GM23338 (cell line): ENCODE measurements around the gene AOPEP. TPM values are rescaled to one million over a fixed set of nuclear protein-coding genes. Genes with fewer than 3 reads are reported as not detected.

ENCODE experiments used
- ATAC-seq: fragments of 200-7000 bp; cut with Tn5 transposase; 3 replicates; pipeline ENCODE4 v1.9.1; 2020
- DNase-seq: peaks from one replicate; pipeline ENCODE4 v3.0.0-alpha.2; 2015; ENCODE audit warnings: low spot score
- H2AFZ ChIP-seq: fragments of 200-600 bp; sonication (generic); 2 replicates; pipeline ENCODE4 v1.8.0; 2016; ENCODE audit warnings: antibody characterized with exemption, mild to moderate bottlenecking, moderate library complexity
- H3F3A ChIP-seq: fragments of 200-600 bp; sonication (generic); replicated peaks from 2 replicates; pipeline ENCODE4 v1.8.0; 2017; ENCODE audit warnings: antibody characterized with exemption, mixed run types, low read depth
- H3K27ac ChIP-seq: fragments of 200-600 bp; sonication (generic); 2 replicates; pipeline ENCODE4 v1.6.1; 2016; ENCODE audit warnings: low read depth
- H3K27me3 ChIP-seq: fragments of 200-600 bp; sonication (generic); 2 replicates; pipeline ENCODE4 v1.8.0; 2016; ENCODE audit warnings: mild to moderate bottlenecking, mixed run types, moderate library complexity; ENCODE audit not compliant: insufficient read depth
- H3K36me3 ChIP-seq: fragments of 200-600 bp; sonication (generic); 2 replicates; pipeline ENCODE4 v1.8.0; 2016; ENCODE audit warnings: mild to moderate bottlenecking; ENCODE audit not compliant: insufficient read depth
- H3K4me1 ChIP-seq: fragments of 200-600 bp; sonication (generic); 2 replicates; pipeline ENCODE4 v1.8.0; 2016; ENCODE audit warnings: mild to moderate bottlenecking, moderate library complexity; ENCODE audit not compliant: insufficient read depth
- H3K4me2 ChIP-seq: fragments of 200-600 bp; sonication (generic); 2 replicates; pipeline ENCODE4 v1.7.1; 2017; ENCODE audit warnings: mixed run types
- H3K4me3 ChIP-seq: fragments of 200-600 bp; sonication (generic); 2 replicates; pipeline ENCODE4 v1.6.1; 2016; ENCODE audit warnings: mixed run types
- H3K79me2 ChIP-seq: fragments of 200-600 bp; sonication (generic); replicated peaks from 2 replicates; pipeline ENCODE4 v1.8.0; 2017; ENCODE audit warnings: mild to moderate bottlenecking; ENCODE audit not compliant: insufficient read depth
- H3K9me2 ChIP-seq: fragments of 200-600 bp; sonication (generic); 2 replicates; pipeline ENCODE4 v1.8.0; 2017; ENCODE audit not compliant: insufficient read depth
- H4K20me1 ChIP-seq: fragments of 200-600 bp; sonication (generic); replicated peaks from 2 replicates; pipeline ENCODE4 v1.8.0; 2017; ENCODE audit warnings: mild to moderate bottlenecking; ENCODE audit not compliant: insufficient read depth
- H3K27ac Mint-ChIP-seq: 2 replicates; pipeline ENCODE4 v1.8.0; 2020; ENCODE audit warnings: inconsistent platforms, mild to moderate bottlenecking, moderate library complexity, mixed read lengths
- H3K27me3 Mint-ChIP-seq: 3 replicates; pipeline ENCODE4 v1.8.0; 2022; ENCODE audit warnings: low read depth, mild to moderate bottlenecking, moderate library complexity, mixed read lengths, inconsistent platforms; ENCODE audit not compliant: insufficient read depth, poor library complexity
- H3K36me3 Mint-ChIP-seq: 3 replicates; pipeline ENCODE4 v1.8.0; 2021; ENCODE audit warnings: low read depth, mild to moderate bottlenecking, inconsistent platforms, moderate library complexity, mixed read lengths
- H3K4me1 Mint-ChIP-seq: 3 replicates; pipeline ENCODE4 v1.8.0; 2020; ENCODE audit warnings: mild to moderate bottlenecking, inconsistent platforms, mixed read lengths
- H3K4me3 Mint-ChIP-seq: 3 replicates; pipeline ENCODE4 v1.8.0; 2021; ENCODE audit warnings: moderate library complexity, mild to moderate bottlenecking, inconsistent platforms, mixed read lengths
- H3K9me3 Mint-ChIP-seq: 3 replicates; pipeline ENCODE4 v1.8.0; 2020; ENCODE audit warnings: moderate library complexity, mild to moderate bottlenecking, inconsistent platforms, mixed read lengths
- CREB1 ChIP-seq: fragments of 250-450 bp; sonication (Bioruptor Pico); IDR thresholded peaks from 2 replicates; pipeline ENCODE4 v1.5.0; 2020; ENCODE audit warnings: low read depth, mild to moderate bottlenecking, moderate library complexity
- EZH2 ChIP-seq: fragments of 200-600 bp; sonication (generic); IDR thresholded peaks from one replicate; pipeline ENCODE4 v1.8.0; 2017; ENCODE audit warnings: antibody characterized with exemption, mild to moderate bottlenecking, low read depth; ENCODE audit not compliant: unreplicated experiment
- EZH2phosphoT487 ChIP-seq: fragments of 200-600 bp; sonication (generic); IDR thresholded peaks from one replicate; pipeline ENCODE4 v1.8.1; 2018; ENCODE audit warnings: antibody characterized with exemption; ENCODE audit not compliant: unreplicated experiment
- JUNB ChIP-seq: IDR thresholded peaks from one replicate; pipeline ENCODE4 v1.6.1; 2016; ENCODE audit warnings: antibody characterized with exemption; ENCODE audit not compliant: unreplicated experiment
- NANOG ChIP-seq: IDR thresholded peaks from 2 replicates; pipeline ENCODE4 v1.6.1; 2016; ENCODE audit warnings: antibody characterized with exemption, borderline replicate concordance
- POLR2AphosphoS5 ChIP-seq: IDR thresholded peaks from 2 replicates; pipeline ENCODE4 v1.6.1; 2016; ENCODE audit warnings: antibody characterized with exemption, low read depth
- STAT1 ChIP-seq: IDR thresholded peaks from one replicate; pipeline ENCODE4 v1.6.1; 2016; ENCODE audit warnings: antibody characterized with exemption; ENCODE audit not compliant: unreplicated experiment
- ZNF114 ChIP-seq: fragments of 250-450 bp; sonication (Bioruptor Pico); IDR thresholded peaks from 2 replicates; pipeline ENCODE4 v1.5.0; 2020; ENCODE audit warnings: mild to moderate bottlenecking, moderate library complexity
- ZNF331 ChIP-seq: fragments of 250-450 bp; sonication (Bioruptor Pico); IDR thresholded peaks from 2 replicates; pipeline ENCODE4 v1.5.0; 2020; ENCODE audit warnings: low read depth, mild to moderate bottlenecking, moderate library complexity
- polyA plus RNA-seq: library from polyadenylated mRNA; unstranded; fragments of >200 nt; fragmentation: Nextera tagmentation; extraction: Ambion mirVana; gene quantifications from 2 replicates; pipeline ENCODE4 v1.2.1, GENCODE V29; 2016
- total RNA-seq: library from RNA; depleted of rRNA; stranded (reverse); fragments of >200 nt; shearing (Covaris generic); gene quantifications from 2 replicates; pipeline ENCODE4 v1.2.3, GENCODE V29; 2014
- TF ChIP-seq, protein P1 (sequence below), 2 experiments: fragments of 200-600 bp in 1 of 2; sonication (generic) in 1 of 2; conservative IDR thresholded peaks; 2 replicates each; pipeline versions ENCODE4 v1.5.1 to v1.6.1; 2016 to 2017; ENCODE audit warnings: antibody characterized with exemption in 2 of 2, low read depth in 2 of 2, mild to moderate bottlenecking in 2 of 2, moderate library complexity in 1 of 2
- TF ChIP-seq, protein P2 (sequence below): fragments of 250-450 bp; sonication (Bioruptor Pico); IDR thresholded peaks from 2 replicates; pipeline ENCODE4 v1.5.0; 2020; ENCODE audit warnings: mild to moderate bottlenecking, moderate library complexity
- TF ChIP-seq, protein P3 (sequence below): IDR thresholded peaks from one replicate; pipeline ENCODE4 v1.6.1; 2018; ENCODE audit warnings: antibody characterized with exemption; ENCODE audit not compliant: unreplicated experiment
- TF ChIP-seq, protein P4 (sequence below): IDR thresholded peaks from 2 replicates; pipeline ENCODE4 v1.6.1; 2016; ENCODE audit warnings: antibody characterized with exemption

AOPEP gene
- total and polyA plus RNA-seq, 2 experiments from 2014 or later: 7.0 to 16.5 TPM

DNA sequence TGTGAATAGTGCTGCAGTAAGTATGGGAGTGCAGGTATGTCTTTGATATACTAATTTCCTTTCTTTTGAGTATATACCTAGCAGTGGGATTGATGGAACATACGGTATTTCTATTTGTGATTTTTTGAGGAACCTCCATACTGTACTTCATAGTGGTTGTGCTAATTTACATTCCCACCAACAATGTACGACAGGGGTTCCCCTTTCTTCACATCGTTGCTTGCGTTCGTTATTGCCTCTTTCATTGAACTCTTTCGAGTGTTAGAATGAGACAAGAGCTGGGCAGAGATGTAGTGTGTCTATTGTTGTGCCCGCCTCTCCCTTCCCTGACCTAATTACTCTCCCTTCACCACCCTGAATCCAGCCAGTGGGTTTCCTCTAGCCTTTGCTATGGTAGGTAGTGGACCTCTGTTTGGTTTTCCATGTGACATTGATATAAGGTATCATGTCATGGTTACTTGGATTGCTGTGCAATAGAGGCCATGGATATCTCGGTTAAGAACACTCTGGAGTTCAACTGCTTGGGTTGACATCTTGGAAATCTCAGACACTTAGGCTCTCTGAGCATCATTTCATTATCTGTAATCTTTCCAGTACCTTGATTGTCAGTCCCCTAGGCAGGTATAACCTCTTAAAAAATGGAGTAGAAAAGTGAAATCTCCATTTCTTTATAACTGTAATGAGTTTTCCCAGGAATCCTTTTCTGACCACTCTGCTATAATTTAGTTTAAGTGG, 19.5 kb downstream of the AOPEP start:
- Histone ChIP-seq H3K79me2 (no peaks in the 10 kb centered on the region; the same call in none of the 2 replicates), H3K4me2 (no peak overlapping the region), H4K20me1 (no peaks in the 10 kb centered on the region; the same call in 1 of the 2 replicates), H3K4me3 (no peak overlapping the region), H2AFZ (no peak overlapping the region), H3K36me3 (peaks cover 8% of the 10 kb centered on the region), H3K27me3 (no peaks in the 10 kb centered on the region), H3K9me2 (no peaks in the 10 kb centered on the region), H3F3A (no peaks in the 10 kb centered on the region), H3K4me1 (no peaks in the 10 kb centered on the region), H3K27ac (no peak overlapping the region)
- DNase-seq (no peak), ATAC-seq (no peak)
- Mint-ChIP-seq H3K27ac (no peak overlapping the region), H3K27me3 (no peaks in the 10 kb centered on the region), H3K4me3 (no peak overlapping the region), H3K36me3 (peaks cover 20% of the 10 kb centered on the region; the same call in 2 of the 3 replicates), H3K9me3 (peaks cover 12% of the 10 kb centered on the region; the same call in 2 of the 3 replicates), H3K4me1 (no peaks in the 10 kb centered on the region)
- TF ChIP-seq, protein P1, sequence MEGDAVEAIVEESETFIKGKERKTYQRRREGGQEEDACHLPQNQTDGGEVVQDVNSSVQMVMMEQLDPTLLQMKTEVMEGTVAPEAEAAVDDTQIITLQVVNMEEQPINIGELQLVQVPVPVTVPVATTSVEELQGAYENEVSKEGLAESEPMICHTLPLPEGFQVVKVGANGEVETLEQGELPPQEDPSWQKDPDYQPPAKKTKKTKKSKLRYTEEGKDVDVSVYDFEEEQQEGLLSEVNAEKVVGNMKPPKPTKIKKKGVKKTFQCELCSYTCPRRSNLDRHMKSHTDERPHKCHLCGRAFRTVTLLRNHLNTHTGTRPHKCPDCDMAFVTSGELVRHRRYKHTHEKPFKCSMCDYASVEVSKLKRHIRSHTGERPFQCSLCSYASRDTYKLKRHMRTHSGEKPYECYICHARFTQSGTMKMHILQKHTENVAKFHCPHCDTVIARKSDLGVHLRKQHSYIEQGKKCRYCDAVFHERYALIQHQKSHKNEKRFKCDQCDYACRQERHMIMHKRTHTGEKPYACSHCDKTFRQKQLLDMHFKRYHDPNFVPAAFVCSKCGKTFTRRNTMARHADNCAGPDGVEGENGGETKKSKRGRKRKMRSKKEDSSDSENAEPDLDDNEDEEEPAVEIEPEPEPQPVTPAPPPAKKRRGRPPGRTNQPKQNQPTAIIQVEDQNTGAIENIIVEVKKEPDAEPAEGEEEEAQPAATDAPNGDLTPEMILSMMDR (conservative IDR thresholded peaks at IDR 0.05; ENCODE audit: low read depth in 2 of 2): no peak
- TF ChIP-seq POLR2AphosphoS5: no peak
- TF ChIP-seq, protein P2, sequence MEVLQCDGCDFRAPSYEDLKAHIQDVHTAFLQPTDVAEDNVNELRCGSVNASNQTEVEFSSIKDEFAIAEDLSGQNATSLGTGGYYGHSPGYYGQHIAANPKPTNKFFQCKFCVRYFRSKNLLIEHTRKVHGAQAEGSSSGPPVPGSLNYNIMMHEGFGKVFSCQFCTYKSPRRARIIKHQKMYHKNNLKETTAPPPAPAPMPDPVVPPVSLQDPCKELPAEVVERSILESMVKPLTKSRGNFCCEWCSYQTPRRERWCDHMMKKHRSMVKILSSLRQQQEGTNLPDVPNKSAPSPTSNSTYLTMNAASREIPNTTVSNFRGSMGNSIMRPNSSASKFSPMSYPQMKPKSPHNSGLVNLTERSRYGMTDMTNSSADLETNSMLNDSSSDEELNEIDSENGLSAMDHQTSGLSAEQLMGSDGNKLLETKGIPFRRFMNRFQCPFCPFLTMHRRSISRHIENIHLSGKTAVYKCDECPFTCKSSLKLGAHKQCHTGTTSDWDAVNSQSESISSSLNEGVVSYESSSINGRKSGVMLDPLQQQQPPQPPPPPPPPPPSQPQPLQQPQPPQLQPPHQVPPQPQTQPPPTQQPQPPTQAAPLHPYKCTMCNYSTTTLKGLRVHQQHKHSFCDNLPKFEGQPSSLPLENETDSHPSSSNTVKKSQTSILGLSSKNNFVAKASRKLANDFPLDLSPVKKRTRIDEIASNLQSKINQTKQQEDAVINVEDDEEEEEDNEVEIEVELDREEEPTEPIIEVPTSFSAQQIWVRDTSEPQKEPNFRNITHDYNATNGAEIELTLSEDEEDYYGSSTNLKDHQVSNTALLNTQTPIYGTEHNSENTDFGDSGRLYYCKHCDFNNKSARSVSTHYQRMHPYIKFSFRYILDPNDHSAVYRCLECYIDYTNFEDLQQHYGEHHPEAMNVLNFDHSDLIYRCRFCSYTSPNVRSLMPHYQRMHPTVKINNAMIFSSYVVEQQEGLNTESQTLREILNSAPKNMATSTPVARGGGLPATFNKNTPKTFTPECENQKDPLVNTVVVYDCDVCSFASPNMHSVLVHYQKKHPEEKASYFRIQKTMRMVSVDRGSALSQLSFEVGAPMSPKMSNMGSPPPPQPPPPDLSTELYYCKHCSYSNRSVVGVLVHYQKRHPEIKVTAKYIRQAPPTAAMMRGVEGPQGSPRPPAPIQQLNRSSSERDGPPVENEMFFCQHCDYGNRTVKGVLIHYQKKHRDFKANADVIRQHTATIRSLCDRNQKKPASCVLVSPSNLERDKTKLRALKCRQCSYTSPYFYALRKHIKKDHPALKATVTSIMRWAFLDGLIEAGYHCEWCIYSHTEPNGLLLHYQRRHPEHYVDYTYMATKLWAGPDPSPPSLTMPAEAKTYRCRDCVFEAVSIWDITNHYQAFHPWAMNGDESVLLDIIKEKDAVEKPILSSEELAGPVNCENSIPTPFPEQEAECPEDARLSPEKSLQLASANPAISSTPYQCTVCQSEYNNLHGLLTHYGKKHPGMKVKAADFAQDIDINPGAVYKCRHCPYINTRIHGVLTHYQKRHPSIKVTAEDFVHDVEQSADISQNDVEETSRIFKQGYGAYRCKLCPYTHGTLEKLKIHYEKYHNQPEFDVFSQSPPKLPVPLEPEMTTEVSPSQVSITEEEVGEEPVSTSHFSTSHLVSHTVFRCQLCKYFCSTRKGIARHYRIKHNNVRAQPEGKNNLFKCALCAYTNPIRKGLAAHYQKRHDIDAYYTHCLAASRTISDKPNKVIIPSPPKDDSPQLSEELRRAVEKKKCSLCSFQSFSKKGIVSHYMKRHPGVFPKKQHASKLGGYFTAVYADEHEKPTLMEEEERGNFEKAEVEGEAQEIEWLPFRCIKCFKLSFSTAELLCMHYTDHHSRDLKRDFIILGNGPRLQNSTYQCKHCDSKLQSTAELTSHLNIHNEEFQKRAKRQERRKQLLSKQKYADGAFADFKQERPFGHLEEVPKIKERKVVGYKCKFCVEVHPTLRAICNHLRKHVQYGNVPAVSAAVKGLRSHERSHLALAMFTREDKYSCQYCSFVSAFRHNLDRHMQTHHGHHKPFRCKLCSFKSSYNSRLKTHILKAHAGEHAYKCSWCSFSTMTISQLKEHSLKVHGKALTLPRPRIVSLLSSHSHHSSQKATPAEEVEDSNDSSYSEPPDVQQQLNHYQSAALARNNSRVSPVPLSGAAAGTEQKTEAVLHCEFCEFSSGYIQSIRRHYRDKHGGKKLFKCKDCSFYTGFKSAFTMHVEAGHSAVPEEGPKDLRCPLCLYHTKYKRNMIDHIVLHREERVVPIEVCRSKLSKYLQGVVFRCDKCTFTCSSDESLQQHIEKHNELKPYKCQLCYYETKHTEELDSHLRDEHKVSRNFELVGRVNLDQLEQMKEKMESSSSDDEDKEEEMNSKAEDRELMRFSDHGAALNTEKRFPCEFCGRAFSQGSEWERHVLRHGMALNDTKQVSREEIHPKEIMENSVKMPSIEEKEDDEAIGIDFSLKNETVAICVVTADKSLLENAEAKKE (CRISPR knock-in tag): no peak
- TF ChIP-seq ZNF331 (CRISPR knock-in tag): no peak
- TF ChIP-seq, protein P3, sequence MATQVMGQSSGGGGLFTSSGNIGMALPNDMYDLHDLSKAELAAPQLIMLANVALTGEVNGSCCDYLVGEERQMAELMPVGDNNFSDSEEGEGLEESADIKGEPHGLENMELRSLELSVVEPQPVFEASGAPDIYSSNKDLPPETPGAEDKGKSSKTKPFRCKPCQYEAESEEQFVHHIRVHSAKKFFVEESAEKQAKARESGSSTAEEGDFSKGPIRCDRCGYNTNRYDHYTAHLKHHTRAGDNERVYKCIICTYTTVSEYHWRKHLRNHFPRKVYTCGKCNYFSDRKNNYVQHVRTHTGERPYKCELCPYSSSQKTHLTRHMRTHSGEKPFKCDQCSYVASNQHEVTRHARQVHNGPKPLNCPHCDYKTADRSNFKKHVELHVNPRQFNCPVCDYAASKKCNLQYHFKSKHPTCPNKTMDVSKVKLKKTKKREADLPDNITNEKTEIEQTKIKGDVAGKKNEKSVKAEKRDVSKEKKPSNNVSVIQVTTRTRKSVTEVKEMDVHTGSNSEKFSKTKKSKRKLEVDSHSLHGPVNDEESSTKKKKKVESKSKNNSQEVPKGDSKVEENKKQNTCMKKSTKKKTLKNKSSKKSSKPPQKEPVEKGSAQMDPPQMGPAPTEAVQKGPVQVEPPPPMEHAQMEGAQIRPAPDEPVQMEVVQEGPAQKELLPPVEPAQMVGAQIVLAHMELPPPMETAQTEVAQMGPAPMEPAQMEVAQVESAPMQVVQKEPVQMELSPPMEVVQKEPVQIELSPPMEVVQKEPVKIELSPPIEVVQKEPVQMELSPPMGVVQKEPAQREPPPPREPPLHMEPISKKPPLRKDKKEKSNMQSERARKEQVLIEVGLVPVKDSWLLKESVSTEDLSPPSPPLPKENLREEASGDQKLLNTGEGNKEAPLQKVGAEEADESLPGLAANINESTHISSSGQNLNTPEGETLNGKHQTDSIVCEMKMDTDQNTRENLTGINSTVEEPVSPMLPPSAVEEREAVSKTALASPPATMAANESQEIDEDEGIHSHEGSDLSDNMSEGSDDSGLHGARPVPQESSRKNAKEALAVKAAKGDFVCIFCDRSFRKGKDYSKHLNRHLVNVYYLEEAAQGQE: no peak
- no peak for TF ChIP-seq CREB1
- TF ChIP-seq ZNF114 (CRISPR knock-in tag): no peak
- TF ChIP-seq EZH2phosphoT487: no peak
- TF ChIP-seq, protein P4, sequence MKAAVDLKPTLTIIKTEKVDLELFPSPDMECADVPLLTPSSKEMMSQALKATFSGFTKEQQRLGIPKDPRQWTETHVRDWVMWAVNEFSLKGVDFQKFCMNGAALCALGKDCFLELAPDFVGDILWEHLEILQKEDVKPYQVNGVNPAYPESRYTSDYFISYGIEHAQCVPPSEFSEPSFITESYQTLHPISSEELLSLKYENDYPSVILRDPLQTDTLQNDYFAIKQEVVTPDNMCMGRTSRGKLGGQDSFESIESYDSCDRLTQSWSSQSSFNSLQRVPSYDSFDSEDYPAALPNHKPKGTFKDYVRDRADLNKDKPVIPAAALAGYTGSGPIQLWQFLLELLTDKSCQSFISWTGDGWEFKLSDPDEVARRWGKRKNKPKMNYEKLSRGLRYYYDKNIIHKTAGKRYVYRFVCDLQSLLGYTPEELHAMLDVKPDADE: no peak
- no peak for TF ChIP-seq JUNB
- no peak for TF ChIP-seq NANOG
- TF ChIP-seq EZH2: no peak
- no peak for TF ChIP-seq STAT1
